Measurements from ENCODE around the gene SYT17.

- TF ChIP-seq CTCF (optimal IDR thresholded peaks at IDR 0.05 in 1 of 3, IDR thresholded peaks at IDR 0.05 in 1 of 3, conservative IDR thresholded peaks at IDR 0.05 in 1 of 3; ENCODE audit: extremely low read depth in 1 of 3, insufficient read depth in 2 of 3, low read length in 3 of 3) (no peak), EZH2 (IDR thresholded peaks at IDR 0.05; ENCODE audit: low read length) (no peak)
Observed at GRCh38 chr16:19286827-19287226, 118.8 kb downstream of the SYT17 start.
